NCI-H510A (cell line): ENCODE results near the gene MMEL1.

ENCODE experiments used
- DNase-seq: peaks from one replicate; lab custom pipeline; 2025; lab: John Stamatoyannopoulos, UW

MMEL1 gene

GRCh38 chr1:2642560-2643413 lies 10.0 kb upstream of the MMEL1 start:
- DNase-seq, result peak; percentile 94

GRCh38 chr1:2642131-2642559 lies 9.3 kb upstream of the MMEL1 start:
- no peak for DNase-seq

DNA sequence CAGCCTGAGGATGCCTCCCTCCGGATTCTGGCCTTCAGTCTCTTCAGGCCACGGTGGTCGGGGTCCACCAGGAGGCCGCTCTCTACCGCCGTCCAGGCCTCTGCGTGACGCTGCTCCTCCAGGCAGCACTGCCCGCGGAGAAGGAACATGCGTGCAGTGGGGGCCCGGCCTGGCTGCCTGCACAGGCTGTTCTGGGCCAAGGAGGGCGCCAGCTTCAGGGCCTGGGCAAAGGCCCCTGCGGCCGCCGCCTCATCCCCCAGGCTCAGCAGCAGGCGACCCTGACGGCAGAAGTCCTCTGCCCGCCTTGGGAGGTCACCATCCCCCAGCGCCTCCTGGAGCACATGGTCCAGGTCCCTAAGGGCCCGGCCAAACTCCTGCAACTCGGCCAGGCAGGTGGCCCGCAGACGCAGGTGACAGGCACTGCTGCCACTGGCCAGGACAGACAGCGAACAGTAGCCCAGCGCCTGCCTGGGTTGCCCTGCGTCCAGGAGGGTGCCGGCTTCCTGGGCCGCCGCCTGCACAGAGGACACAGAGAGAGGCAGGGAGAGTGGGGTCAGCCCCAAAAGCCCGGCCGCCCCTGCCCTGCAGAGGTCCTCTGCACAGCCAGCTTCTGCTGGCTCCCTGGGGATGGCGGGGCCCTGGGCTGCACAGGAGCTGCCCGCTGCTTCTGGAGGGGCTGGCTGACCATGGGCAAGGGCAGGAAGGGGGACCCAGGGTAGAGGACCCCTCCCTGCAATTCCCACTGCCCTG lies 8.7 kb upstream of the MMEL1 start:
- DNase-seq, result no peak

DNA sequence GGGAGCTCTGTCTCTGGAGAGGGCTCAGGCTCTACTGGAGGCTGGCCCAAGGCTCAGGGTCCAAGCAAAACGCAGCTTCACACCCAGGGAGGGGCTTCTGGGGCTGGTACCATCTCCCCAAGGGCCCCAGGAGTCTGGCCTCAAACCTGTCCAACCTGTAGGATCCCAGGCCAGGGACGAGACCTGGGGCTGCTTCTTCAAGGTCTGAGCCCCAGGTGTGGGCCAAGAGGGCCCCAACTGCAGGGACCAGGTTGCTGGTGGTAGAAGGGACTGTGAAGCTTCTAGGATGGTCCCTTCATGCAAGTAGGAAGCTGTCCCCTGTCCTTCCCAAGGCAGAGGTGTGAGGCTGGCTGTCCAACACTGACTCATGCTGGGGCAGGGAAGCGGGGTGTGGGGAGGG lies 7.8 kb upstream of the MMEL1 start:
- no peak for DNase-seq

DNA sequence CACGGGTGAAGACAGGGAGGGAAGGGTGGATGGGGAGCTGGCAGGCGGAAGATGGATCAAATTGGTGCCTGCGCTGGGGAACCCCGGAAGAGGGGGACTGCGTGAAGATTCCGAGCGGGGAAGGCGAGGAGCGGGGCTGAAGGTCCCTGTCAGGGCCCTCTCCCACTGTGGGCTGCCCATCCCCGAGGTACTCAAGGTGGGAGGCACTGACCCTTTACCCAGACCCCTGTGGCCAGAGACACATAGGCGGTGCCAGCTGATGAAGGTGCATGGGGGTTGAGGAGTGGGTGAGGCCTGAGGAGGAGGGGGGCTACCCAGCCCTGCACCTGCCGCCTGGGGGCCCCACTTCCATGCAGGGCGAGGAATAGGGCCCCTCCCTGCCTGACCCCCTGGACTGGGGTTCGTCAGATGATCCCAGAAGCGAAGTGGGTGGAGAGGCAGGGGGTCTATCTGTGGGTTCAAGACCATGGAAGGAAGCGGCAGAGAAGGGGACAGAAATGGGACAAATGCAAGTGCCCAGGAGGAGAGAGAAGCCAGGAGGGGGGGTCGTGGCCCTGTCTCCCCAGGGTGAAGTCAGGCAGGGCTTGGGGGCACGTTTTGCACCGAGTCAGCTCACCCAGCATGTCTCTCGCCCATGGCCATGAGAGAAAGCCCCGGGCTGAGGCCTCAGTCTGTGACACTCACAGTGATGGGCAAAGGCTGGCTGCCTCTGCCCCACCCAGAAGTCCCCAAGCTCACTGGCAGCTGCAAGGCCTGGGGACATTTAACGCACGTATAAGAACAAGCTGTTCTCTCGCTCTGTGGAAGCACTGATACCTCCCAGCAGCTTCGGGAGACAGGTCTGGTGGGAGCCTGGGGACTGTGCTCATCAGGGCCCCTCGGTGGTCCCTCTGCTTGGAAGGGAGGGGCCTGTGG lies 7.0 kb upstream of the MMEL1 start:
- no peak for DNase-seq

- no peak for DNase-seq
Measured at GRCh38 chr1:2639203-2639602, 6.4 kb upstream of the MMEL1 start.

DNA sequence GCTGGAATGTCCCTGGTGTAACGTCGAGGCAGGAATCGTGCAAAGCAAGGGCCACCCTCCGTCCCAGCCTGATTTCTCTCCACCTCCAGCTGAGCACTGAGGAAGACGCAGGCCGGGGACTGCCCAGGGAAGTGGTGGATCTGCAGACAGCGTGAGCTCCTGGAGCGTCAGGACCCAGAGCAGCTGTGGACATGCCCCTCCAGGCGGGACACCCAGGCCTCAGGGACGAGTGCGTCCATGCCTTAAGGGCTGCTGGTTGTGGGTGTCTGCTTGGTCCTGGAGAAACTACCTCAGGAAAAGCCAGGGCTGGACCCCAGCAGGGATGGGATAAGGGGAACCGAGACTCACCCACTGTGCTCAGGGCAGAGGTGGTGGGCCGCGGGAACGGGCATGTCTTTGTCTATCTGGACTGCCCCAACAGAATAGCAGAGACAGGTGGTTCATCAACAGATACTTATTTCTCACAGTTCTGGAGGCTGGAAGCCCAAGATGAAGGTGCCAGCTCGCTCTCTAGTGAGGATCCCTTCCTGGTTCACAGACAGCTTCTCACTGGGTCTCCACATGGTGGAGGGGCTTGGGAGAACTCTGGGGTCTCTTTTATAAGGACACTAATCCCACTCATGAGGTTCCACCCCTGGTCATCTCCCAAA lies 5.8 kb upstream of the MMEL1 start:
- DNase-seq, result no peak

DNA sequence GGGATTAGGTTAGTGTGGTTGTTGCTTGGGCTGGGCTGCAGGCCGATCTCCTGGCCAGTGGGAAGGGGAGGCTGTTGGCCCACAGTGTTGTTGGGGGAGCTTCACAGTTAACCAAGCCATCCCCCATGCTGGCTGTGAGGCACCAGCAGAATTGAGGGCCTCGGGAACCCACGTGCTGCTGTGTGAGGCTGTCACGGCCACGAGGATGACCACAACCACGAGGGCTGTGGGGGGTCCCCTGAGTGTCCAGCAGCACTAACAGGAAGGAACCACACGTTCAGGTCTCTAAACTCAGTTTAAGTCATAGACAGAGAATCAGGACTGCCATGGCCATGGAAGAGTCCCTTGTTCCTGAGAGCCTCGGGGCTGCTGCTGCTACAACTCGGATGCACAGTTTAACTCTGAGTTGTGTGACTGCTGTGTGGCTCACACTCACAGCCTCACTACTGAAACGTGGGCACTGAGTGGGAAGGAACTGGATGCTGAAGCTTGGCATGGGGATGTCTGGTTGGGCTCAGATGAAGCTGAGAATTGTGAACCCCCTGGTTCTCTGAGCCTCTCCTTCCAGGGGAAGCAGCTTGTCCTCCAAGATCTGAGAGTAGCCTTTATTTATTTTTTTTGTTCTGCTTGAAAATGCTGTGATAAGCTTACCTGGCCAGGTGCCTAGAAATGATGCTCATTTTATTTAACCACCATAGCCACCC lies 4.8 kb upstream of the MMEL1 start:
- DNase-seq, result no peak

DNA sequence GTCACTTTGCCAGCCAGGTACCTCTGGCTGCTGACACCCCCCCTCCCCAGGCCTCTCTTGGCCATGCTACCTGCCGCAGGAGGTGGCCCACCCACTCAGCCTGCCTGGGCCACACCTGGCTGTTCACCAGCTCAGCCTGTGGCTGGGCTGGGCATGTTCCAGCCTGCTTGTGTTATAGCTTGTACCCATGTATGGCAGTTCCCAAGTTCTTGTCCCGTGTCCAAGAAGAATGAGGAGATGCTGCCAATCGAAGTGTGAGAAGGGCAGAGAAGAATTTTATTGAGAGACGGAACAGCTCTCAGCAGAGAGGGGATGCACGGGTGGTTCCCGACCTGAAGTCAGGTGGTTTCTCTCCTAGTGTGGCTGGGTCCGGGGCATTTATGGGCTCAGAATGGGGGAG lies 3.9 kb upstream of the MMEL1 start:
- no peak for DNase-seq

GRCh38 chr1:2635361-2636010 lies 2.7 kb upstream of the MMEL1 start:
- DNase-seq, result no peak

GRCh38 chr1:2633936-2634491 lies 1.2 kb upstream of the MMEL1 start:
- DNase-seq, result no peak

GRCh38 chr1:2633366-2633935 lies 635 bp upstream of the MMEL1 start:
- DNase-seq, result no peak

DNA sequence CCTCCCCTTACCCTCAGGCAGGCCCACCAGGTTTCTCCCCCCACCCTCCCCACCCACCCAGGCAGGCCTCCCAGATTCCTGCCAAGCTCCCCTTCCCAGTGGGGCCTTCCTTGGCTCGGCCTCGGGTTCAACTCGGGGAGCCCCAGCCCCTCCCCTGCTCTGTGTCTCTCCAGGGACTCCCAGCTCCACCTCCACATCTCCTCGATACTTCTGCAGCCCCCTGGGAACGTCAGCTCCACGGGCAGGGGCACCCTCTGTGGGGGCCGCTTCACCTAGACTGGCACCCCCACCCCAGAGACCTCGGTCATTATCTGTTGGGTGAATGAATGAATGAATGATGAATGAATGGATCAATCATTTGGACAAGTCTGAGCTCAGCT lies 775 bp downstream of the MMEL1 start:
- DNase-seq, result no peak

- DNase-seq, result no peak
Measured at GRCh38 chr1:2631136-2632050, 1.4 kb downstream of the MMEL1 start.

- DNase-seq, result no peak
Measured at GRCh38 chr1:2630498-2631135, 2.2 kb downstream of the MMEL1 start.

- no peak for DNase-seq
Measured at GRCh38 chr1:2629627-2630497, 3.0 kb downstream of the MMEL1 start.

GRCh38 chr1:2628933-2629626 lies 3.7 kb downstream of the MMEL1 start:
- DNase-seq, result no peak
